HG02885 (cell line): ENCODE data around the gene EIF2S3B.

Experiments used
- ATAC-seq: cut with Tn5 transposase; IDR thresholded peaks from one replicate; pipeline ENCODE4 v1.9.1; 2021; ENCODE audit warnings: mild to moderate bottlenecking; ENCODE audit not compliant: unreplicated experiment, poor library complexity

The EIF2S3B gene

GRCh38 chr12:10553148-10553547 lies 47.5 kb downstream of the EIF2S3B start:
- ATAC-seq = no peak

- ATAC-seq = no peak
Observed at GRCh38 chr12:10554228-10554755, 48.6 kb downstream of the EIF2S3B start.

- ATAC-seq = no peak
Observed at GRCh38 chr12:10554756-10555481, 49.2 kb downstream of the EIF2S3B start.

DNA sequence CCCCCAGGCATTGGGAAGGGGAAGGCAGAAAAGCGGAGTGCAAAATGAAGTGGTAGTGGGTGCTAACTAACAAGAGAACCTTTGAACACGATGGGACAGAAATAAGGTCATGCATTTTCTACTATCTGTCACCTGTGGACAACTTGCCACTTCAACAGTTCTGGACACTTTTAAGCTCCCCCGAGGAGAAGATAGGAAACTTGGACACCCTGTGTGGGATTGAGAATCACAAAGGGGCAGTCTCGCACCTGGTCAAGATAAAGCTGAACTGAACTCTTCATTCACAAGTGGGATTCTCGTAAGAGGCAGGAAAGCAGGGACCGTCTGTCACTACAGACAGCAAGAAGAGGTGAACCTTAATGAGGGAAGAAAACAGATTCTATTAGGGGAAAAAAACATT lies 51.6 kb downstream of the EIF2S3B start:
- peak; percentile 16 for ATAC-seq

DNA sequence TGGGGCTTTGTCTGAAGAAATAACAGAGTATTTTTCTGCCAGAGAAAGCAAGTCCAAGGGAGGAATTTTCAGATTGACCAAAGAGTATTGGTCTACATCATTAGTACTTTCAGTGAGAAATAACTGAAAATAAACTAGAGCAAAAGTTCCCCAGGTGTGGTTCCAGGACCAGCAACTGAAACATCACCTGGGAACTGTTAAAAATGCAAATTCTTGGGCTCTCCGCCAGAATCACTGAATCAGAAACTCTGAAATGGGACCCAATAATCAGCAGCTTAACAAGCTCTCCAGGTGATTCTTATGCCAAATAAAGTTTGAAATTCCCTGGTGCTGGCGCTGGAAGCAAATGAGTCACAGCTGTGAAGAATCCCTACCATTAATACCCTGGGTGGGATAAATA lies 52.1 kb downstream of the EIF2S3B start:
- peak; percentile 57 for ATAC-seq
